HCT116 (cell line): ENCODE data around the gene VASN. TPM values are rescaled to one million over a fixed set of nuclear protein-coding genes. Genes with fewer than 3 reads are reported as not detected.

Experiments used
- ATAC-seq: fragments of 200-7000 bp; cut with Tn5 transposase; 2 replicates; pipeline ENCODE4 v1.9.1; 2020; ENCODE audit warnings: mild to moderate bottlenecking, moderate library complexity
- BruUV-seq: library from RNA; stranded (reverse); fragments of 400-500 nt; replicated peaks from 2 replicates; lab custom pipeline; 2021; lab: Mats Ljungman, UMichigan
- CTCF ChIA-PET: fragments of 300-600 bp; sonication (Branson Sonifier 250); formaldehyde crosslinking; loops from one replicate; lab custom pipeline; 2021; ENCODE audit warnings: antibody characterized with exemption; lab: Charles Lee
- POLR2A ChIA-PET: fragments of 300-600, 350-600 bp; sonication (Branson Sonifier 250); formaldehyde crosslinking; loops from one replicate; lab custom pipeline; 2021; ENCODE audit warnings: antibody characterized with exemption; lab: Charles Lee
- RAD21 ChIA-PET, 2 experiments: fragments of 300-600 bp; sonication (Branson Sonifier 250); formaldehyde crosslinking; loops; one replicate each; lab custom pipeline; 2023; ENCODE audit warnings: low total read pairs in 2 of 2; ENCODE audit not compliant: uncharacterized antibody in 2 of 2, unreplicated experiment in 2 of 2, low non-redundant PET in 1 of 2; lab: Charles Lee
- DNase-seq: peaks from one replicate; pipeline ENCODE4 v3.0.0-alpha.2; 2010; ENCODE audit warnings: low read depth, low spot score
- H2AFZ ChIP-seq: fragments of 200-600 bp; shearing (Covaris generic), sonication (generic); 2 replicates; pipeline ENCODE4 v1.6.1; 2017; ENCODE audit warnings: low read depth, mixed run types, mixed read lengths, antibody characterized with exemption, low read length; ENCODE audit not compliant: poor library complexity, severe bottlenecking
- H3K27ac ChIP-seq: 2 replicates; pipeline ENCODE4 v1.5.1; 2012; ENCODE audit warnings: low read depth, low read length
- H3K27me3 ChIP-seq: fragments of 200-600 bp; sonication (generic); 2 replicates; pipeline ENCODE4 v1.6.1; 2016; ENCODE audit warnings: mixed run types, low read length, mixed read lengths; ENCODE audit not compliant: insufficient read depth
- H3K36me3 ChIP-seq, 2 experiments: fragments of 200-500 bp in 1 of 2; fragments of 200-600 bp in 1 of 2; sonication (Bioruptor generic) in 1 of 2; sonication (generic) in 1 of 2; 2 replicates each; pipeline versions ENCODE4 v1.5.1 to v1.6.1; 2014 to 2016; ENCODE audit warnings: low read length in 2 of 2, inconsistent platforms in 1 of 2, mixed read lengths in 1 of 2, mixed run types in 1 of 2; ENCODE audit not compliant: insufficient read depth in 2 of 2, control insufficient read depth in 1 of 2
- H3K4me1 ChIP-seq, 2 experiments: fragments of 200-600 bp in 1 of 2; sonication (generic) in 1 of 2; 2 replicates each; pipeline versions ENCODE4 v1.5.1 to v1.6.1; 2012 to 2017; ENCODE audit warnings: low read length in 2 of 2, inconsistent platforms in 1 of 2, mild to moderate bottlenecking in 1 of 2, mixed read lengths in 1 of 2, mixed run types in 1 of 2, moderate library complexity in 1 of 2; ENCODE audit not compliant: insufficient read depth in 2 of 2, control insufficient read depth in 1 of 2
- H3K4me2 ChIP-seq: fragments of 200-600 bp; sonication (generic); 2 replicates; pipeline ENCODE4 v1.6.1; 2017; ENCODE audit warnings: mixed run types, low read length, mixed read lengths
- H3K4me3 ChIP-seq, 2 experiments: fragments of 200-600 bp in 1 of 2; sonication (generic) in 1 of 2; replicated peaks in 1 of 2; 2 replicates each; pipeline ENCODE4 v1.5.1; 2011 to 2016; ENCODE audit warnings: low read length in 2 of 2, control low read depth in 1 of 2, low read depth in 1 of 2, mild to moderate bottlenecking in 1 of 2, mixed read lengths in 1 of 2, mixed run types in 1 of 2
- H3K79me2 ChIP-seq: fragments of 200-600 bp; sonication (generic); 2 replicates; pipeline ENCODE4 v1.6.1; 2017; ENCODE audit warnings: mild to moderate bottlenecking, mixed run types, low read length, moderate library complexity, mixed read lengths; ENCODE audit not compliant: insufficient read depth
- H3K9ac ChIP-seq: fragments of 200-600 bp; sonication (generic); 2 replicates; pipeline ENCODE4 v1.6.1; 2016; ENCODE audit warnings: low read length, mixed read lengths
- H3K9me2 ChIP-seq: fragments of 200-600 bp; sonication (generic), shearing (Covaris generic); 2 replicates; pipeline ENCODE4 v1.6.1; 2017; ENCODE audit warnings: mixed run types, mild to moderate bottlenecking, moderate library complexity; ENCODE audit not compliant: insufficient read depth
- H3K9me3 ChIP-seq, 2 experiments: fragments of 200-500 bp in 1 of 2; fragments of 200-600 bp in 1 of 2; sonication (Bioruptor generic) in 1 of 2; sonication (generic) in 1 of 2; 2 replicates each; pipeline ENCODE4 v1.6.1; 2014 to 2017; ENCODE audit warnings: low read length in 2 of 2, mixed read lengths in 2 of 2, inconsistent platforms in 1 of 2, low read depth in 1 of 2, mild to moderate bottlenecking in 1 of 2, mixed run types in 1 of 2, moderate library complexity in 1 of 2; ENCODE audit not compliant: control insufficient read depth in 1 of 2, insufficient read depth in 1 of 2
- H4K20me1 ChIP-seq: fragments of 200-600 bp; sonication (generic), shearing (Covaris generic); 2 replicates; pipeline ENCODE4 v1.6.1; 2017; ENCODE audit warnings: mixed run types, mild to moderate bottlenecking, moderate library complexity; ENCODE audit not compliant: insufficient read depth
- ATF3 ChIP-seq: IDR thresholded peaks from 2 replicates; pipeline ENCODE4 v1.6.1; 2012
- EGR1 ChIP-seq: IDR thresholded peaks from 2 replicates; pipeline ENCODE4 v1.6.1; 2012; ENCODE audit warnings: low read depth
- ELF1 ChIP-seq: IDR thresholded peaks from 2 replicates; pipeline ENCODE4 v1.6.1; 2012; ENCODE audit warnings: low read depth, borderline replicate concordance
- EZH2 ChIP-seq: fragments of 200-600 bp; sonication (generic); IDR thresholded peaks from 2 replicates; pipeline ENCODE4 v1.6.1; 2017; ENCODE audit warnings: antibody characterized with exemption, mixed run types
- FOSL1 ChIP-seq: IDR thresholded peaks from 2 replicates; pipeline ENCODE4 v1.6.1; 2012; ENCODE audit warnings: low read depth
- JUND ChIP-seq: IDR thresholded peaks from 2 replicates; pipeline ENCODE4 v1.6.1; 2012
- MAX ChIP-seq: IDR thresholded peaks from 2 replicates; pipeline ENCODE4 v1.6.1; 2012
- POLR2A ChIP-seq: IDR thresholded peaks from 2 replicates; pipeline ENCODE4 v1.7.0; 2011; ENCODE audit warnings: borderline replicate concordance; ENCODE audit not compliant: insufficient read depth, insufficient read length; ENCODE audit errors: extremely low read depth
- POLR2AphosphoS5 ChIP-seq: IDR thresholded peaks from 2 replicates; pipeline ENCODE4 v1.6.1; 2011; ENCODE audit warnings: mild to moderate bottlenecking, low read depth, low read length, moderate library complexity
- SRF ChIP-seq: IDR thresholded peaks from 2 replicates; pipeline ENCODE4 v1.6.1; 2012; ENCODE audit warnings: low read depth
- TCF7L2 ChIP-seq: IDR thresholded peaks from 2 replicates; pipeline ENCODE4 v1.7.0; 2011; ENCODE audit warnings: borderline replicate concordance, inconsistent platforms; ENCODE audit not compliant: insufficient read depth, insufficient read length; ENCODE audit errors: extremely low read depth
- YY1 ChIP-seq: IDR thresholded peaks from 2 replicates; pipeline ENCODE4 v1.6.1; 2011; ENCODE audit warnings: low read length, low read depth, moderate library complexity, mild to moderate bottlenecking; ENCODE audit not compliant: insufficient replicate concordance; ENCODE audit errors: extremely low read depth
- ZBTB33 ChIP-seq: IDR thresholded peaks from 2 replicates; pipeline ENCODE4 v1.6.1; 2011; ENCODE audit warnings: mild to moderate bottlenecking, low read length, moderate library complexity; ENCODE audit not compliant: insufficient replicate concordance; ENCODE audit errors: extremely low read depth
- ZFX ChIP-seq: fragments of 450-650 bp; IDR thresholded peaks from 2 replicates; pipeline ENCODE4 v1.6.1; 2017
- ZNF274 ChIP-seq: fragments of 200-500 bp; sonication (Bioruptor generic); IDR thresholded peaks from 2 replicates; pipeline ENCODE4 v1.6.1; 2014; ENCODE audit warnings: mild to moderate bottlenecking, low read depth, low read length, inconsistent platforms
- intact Hi-C: fragments of 100-400 bp; cut with micrococcal nuclease; formaldehyde crosslinking; loops from 2 replicates; pipeline ENCODE4 v1.10.0; 2022
- total RNA-seq: library from RNA; stranded (reverse); gene quantifications from one replicate; pipeline ENCODE4 v1.2.1, GENCODE V29; 2021; ENCODE audit not compliant: unreplicated experiment

The VASN gene
- total RNA-seq, 1 experiment from 2014 or later: 6.3 TPM

GRCh38 chr16:4324492-4325252, 47.0 kb upstream of the VASN start:
- Histone ChIP-seq H3K9me2 (no peaks in the 10 kb centered on the region), H3K4me1 (peaks cover 9 to 47% of the 10 kb centered on the region in 2 experiments; a peak in 3 of 4 replicates), H3K9me3 (no peaks in the 10 kb centered on the region), H3K27me3 (no peaks in the 10 kb centered on the region), H3K4me3 (no peak overlapping the region), H3K4me2 (no peak overlapping the region), H3K79me2 (peaks cover 91% of the 10 kb centered on the region), H2AFZ (no peak overlapping the region), H3K27ac (no peak overlapping the region)
- ATAC-seq (no peak; the same call in 1 of the 2 replicates), DNase-seq (no peak)
- CTCF ChIA-PET: interaction anchor here (1.2 kb wide), 2 partner anchors 15 to 36 kb away, joined by 3 to 4 read pairs; no protein-coding TSS in a partner anchor
- intact Hi-C loops: no loop called here
- RAD21 ChIA-PET: interaction anchor here in 1 of 2 experiments (1.0 kb wide), 1 partner anchor 18 kb away, joined by 3 read pairs; no protein-coding TSS in a partner anchor
- BruUV-seq: no TSS peak
- TF ChIP-seq FOSL1 (no peak), ZFX (no peak), SRF (no peak), EZH2 (no peak), ELF1 (no peak), POLR2A (no peak), ATF3 (no peak), POLR2AphosphoS5 (no peak)
- TF ChIP-seq, all 23 proteins: peak for 0
- POLR2A ChIA-PET: no interaction called here
- Histone ChIP-seq H4K20me1 (no peaks in the 10 kb centered on the region), H3K9ac (no peak overlapping the region), H3K36me3 (no peaks in the 10 kb centered on the region)

- BruUV-seq: no TSS peak
- Histone ChIP-seq H3K9me2 (no peaks in the 10 kb centered on the region), H3K27ac (no peak overlapping the region), H3K4me1 (peaks cover 8 to 44% of the 10 kb centered on the region in 2 experiments; a peak in 2 of 4 replicates), H4K20me1 (no peaks in the 10 kb centered on the region), H3K4me3 (no peak overlapping the region), H3K9me3 (no peaks in the 10 kb centered on the region), H3K27me3 (no peaks in the 10 kb centered on the region), H3K79me2 (peaks cover 91% of the 10 kb centered on the region), H3K36me3 (no peaks in the 10 kb centered on the region), H3K4me2 (no peak overlapping the region), H3K9ac (no peak overlapping the region), H2AFZ (no peak overlapping the region)
- ChIA-PET RAD21 (no interaction called here), POLR2A (no interaction called here), CTCF (no interaction called here)
- ATAC-seq: no peak
- intact Hi-C loops: no loop called here
- no peak for DNase-seq
- no peak for TF ChIP-seq TCF7L2
- no peak for TF ChIP-seq POLR2A
- no peak for TF ChIP-seq EGR1
- TF ChIP-seq FOSL1: no peak
- TF ChIP-seq ZNF274: no peak
- no peak for TF ChIP-seq JUND
- no peak for TF ChIP-seq ZBTB33
- TF ChIP-seq ELF1: no peak
- TF ChIP-seq MAX: no peak
- TF ChIP-seq EZH2: no peak
- TF ChIP-seq SRF: no peak
- TF ChIP-seq YY1: no peak
These were observed 46.3 kb upstream of the VASN start for GRCh38 chr16:4325253-4325758.
